C4-2B (cell line): ENCODE data around the gene GHDC.

Experiments
- CTCF ChIP-seq: fragments of 450-650 bp; conservative IDR thresholded peaks from 2 replicates; pipeline ENCODE4 v1.5.1; 2017; ENCODE audit warnings: mild to moderate bottlenecking
- ZFX ChIP-seq: fragments of 450-650 bp; IDR thresholded peaks from 2 replicates; pipeline ENCODE4 v1.6.1; 2017

GRCh38 chr17:42241871-42242270, 47.6 kb upstream of the GHDC start:
- TF ChIP-seq CTCF (no peak), ZFX (no peak)
